AG09319 (cell line): Measurements from ENCODE around the gene RHPN2.

ENCODE experiments used
- DNase-seq: peaks from one replicate; pipeline ENCODE4 v3.0.0-alpha.2; 2010; ENCODE audit warnings: low read depth; ENCODE audit errors: extremely low read depth
- CTCF ChIP-seq: IDR thresholded peaks from 2 replicates; pipeline ENCODE4 v1.5.1; 2011; ENCODE audit warnings: low read depth, mild to moderate bottlenecking, inconsistent platforms, low read length, moderate library complexity

Gene RHPN2

GRCh38 chr19:33064792-33065550 is at the start of gene RHPN2:
Gene RHPN2, minus strand, starts transcription at chr19:33064888. Its CDS starts 36 bp downstream, at chr19:33064852.
- DNase-seq, result no peak
- TF ChIP-seq CTCF, result no peak

- TF ChIP-seq CTCF, result no peak
- no peak for DNase-seq
Observed at GRCh38 chr19:33114312-33114711, 49.6 kb upstream of the RHPN2 start.

- no peak for DNase-seq
- TF ChIP-seq CTCF, result no peak
Observed at GRCh38 chr19:33111587-33111986, 46.9 kb upstream of the RHPN2 start.

- no peak for DNase-seq
- no peak for TF ChIP-seq CTCF
Observed at GRCh38 chr19:33110137-33110910, 45.6 kb upstream of the RHPN2 start.

- no peak for DNase-seq
- TF ChIP-seq CTCF, result no peak
Observed at GRCh38 chr19:33108161-33108560, 43.5 kb upstream of the RHPN2 start.

GRCh38 chr19:33102893-33103292 is 38.2 kb upstream of the RHPN2 start:
- TF ChIP-seq CTCF, result no peak
- no peak for DNase-seq
